Neural cell (in vitro differentiated cells): ENCODE results near the gene CRCP. TPM values are rescaled to one million over a fixed set of nuclear protein-coding genes. Genes with fewer than 3 reads are reported as not detected.

Experiments
- H2AFZ ChIP-seq: fragments of 200-600, 300-800 bp; sonication (generic), shearing (Covaris generic); 2 replicates; pipeline ENCODE4 v1.6.0; 2014; ENCODE audit warnings: low read depth, mild to moderate bottlenecking, antibody characterized with exemption, low read length, moderate library complexity
- H3F3A ChIP-seq: fragments of 200-600 bp; shearing (Covaris generic); 2 replicates; pipeline ENCODE4 v1.6.1; 2016; ENCODE audit warnings: mild to moderate bottlenecking, moderate library complexity, mixed read lengths, antibody characterized with exemption, low read length; ENCODE audit not compliant: insufficient read depth, poor library complexity, severe bottlenecking
- H3K27ac ChIP-seq: fragments of 200-600, 300-800 bp; sonication (generic), shearing (Covaris generic); 2 replicates; pipeline ENCODE4 v1.5.1; 2014; ENCODE audit warnings: mild to moderate bottlenecking, low read length, moderate library complexity
- H3K27me3 ChIP-seq: fragments of 300-800, 200-600 bp; sonication (generic), shearing (Covaris generic); 2 replicates; pipeline ENCODE4 v1.6.0; 2014; ENCODE audit warnings: mild to moderate bottlenecking, low read depth, low read length, moderate library complexity; ENCODE audit not compliant: insufficient read depth
- H3K36me3 ChIP-seq: fragments of 300-800, 200-600 bp; sonication (generic), shearing (Covaris generic); 2 replicates; pipeline ENCODE4 v1.5.1; 2014; ENCODE audit warnings: mild to moderate bottlenecking, antibody characterized with exemption, low read length, moderate library complexity; ENCODE audit not compliant: insufficient read depth
- H3K4me2 ChIP-seq: fragments of 300-800, 200-600 bp; sonication (generic), shearing (Covaris generic); 2 replicates; pipeline ENCODE4 v1.6.0; 2014; ENCODE audit warnings: mild to moderate bottlenecking, low read length
- H3K4me3 ChIP-seq: fragments of 300-800, 200-600 bp; sonication (generic), shearing (Covaris generic); 2 replicates; pipeline ENCODE4 v1.5.1; 2014; ENCODE audit warnings: mild to moderate bottlenecking, low read length, moderate library complexity
- H3K79me2 ChIP-seq: fragments of 200-600 bp; shearing (Covaris generic); replicated peaks from 2 replicates; pipeline ENCODE4 v1.6.0; 2014; ENCODE audit warnings: mild to moderate bottlenecking, low read length, moderate library complexity; ENCODE audit not compliant: insufficient read depth
- H3K9ac ChIP-seq: fragments of 300-800, 200-600 bp; sonication (generic), shearing (Covaris generic); 2 replicates; pipeline ENCODE4 v1.6.1; 2016; ENCODE audit warnings: mild to moderate bottlenecking, low read length, mixed read lengths
- H3K9me2 ChIP-seq: fragments of 200-600 bp; shearing (Covaris generic); 2 replicates; pipeline ENCODE4 v1.6.1; 2016; ENCODE audit warnings: mild to moderate bottlenecking, low read length, mixed read lengths; ENCODE audit not compliant: insufficient read depth
- H3K9me3 ChIP-seq: fragments of 200-600, 300-800 bp; sonication (generic), shearing (Covaris generic); 2 replicates; pipeline ENCODE4 v1.6.1; 2016; ENCODE audit warnings: mild to moderate bottlenecking, mixed run types, low read length, moderate library complexity, mixed read lengths
- H4K20me1 ChIP-seq: fragments of 200-600 bp; shearing (Covaris generic); 2 replicates; pipeline ENCODE4 v1.6.1; 2016; ENCODE audit warnings: mild to moderate bottlenecking, mixed run types; ENCODE audit not compliant: insufficient read depth
- EP300 ChIP-seq: fragments of 450-650 bp; conservative IDR thresholded peaks from 2 replicates; pipeline ENCODE4 v1.6.1; 2014; ENCODE audit warnings: antibody characterized with exemption, mild to moderate bottlenecking, moderate library complexity; ENCODE audit not compliant: poor library complexity, severe bottlenecking
- EZH2 ChIP-seq: fragments of 200-600, 300-800 bp; shearing (Covaris generic), sonication (generic); IDR thresholded peaks from 2 replicates; pipeline ENCODE4 v1.6.1; 2014; ENCODE audit warnings: antibody characterized with exemption, low read length, borderline replicate concordance, mild to moderate bottlenecking; ENCODE audit not compliant: insufficient read depth, poor library complexity, severe bottlenecking
- MXI1 ChIP-seq: fragments of 450-650 bp; conservative IDR thresholded peaks from 2 replicates; pipeline ENCODE4 v1.6.1; 2014; ENCODE audit warnings: antibody characterized with exemption, mild to moderate bottlenecking; ENCODE audit not compliant: poor library complexity, severe bottlenecking
- POLR2AphosphoS5 ChIP-seq: IDR thresholded peaks from 2 replicates; pipeline ENCODE4 v1.6.1; 2012
- RAD21 ChIP-seq: fragments of 450-650 bp; conservative IDR thresholded peaks from 2 replicates; pipeline ENCODE4 v1.6.1; 2014; ENCODE audit warnings: antibody characterized with exemption, mild to moderate bottlenecking, moderate library complexity
- SMC3 ChIP-seq: fragments of 450-650 bp; conservative IDR thresholded peaks from 2 replicates; pipeline ENCODE4 v1.6.1; 2014; ENCODE audit warnings: antibody characterized with exemption, mild to moderate bottlenecking, moderate library complexity; ENCODE audit not compliant: poor library complexity
- polyA plus RNA-seq: library from polyadenylated mRNA; depleted of rRNA; stranded (reverse); fragments of >200 nt; gene quantifications from 2 replicates; pipeline ENCODE4 v1.2.3, GENCODE V29; 2014
- TF ChIP-seq, protein P1 (sequence below): fragments of 450-650 bp; IDR thresholded peaks from 2 replicates; pipeline ENCODE4 v1.5.1; 2014; ENCODE audit warnings: antibody characterized with exemption, mild to moderate bottlenecking, moderate library complexity; ENCODE audit not compliant: poor library complexity, severe bottlenecking
- TF ChIP-seq, protein P2 (sequence below): IDR thresholded peaks from 2 replicates; pipeline ENCODE4 v1.6.1; 2012; ENCODE audit warnings: borderline replicate concordance

Gene CRCP
- polyA plus RNA-seq, 1 donor from 2014 or later, result 53.6 TPM

DNA sequence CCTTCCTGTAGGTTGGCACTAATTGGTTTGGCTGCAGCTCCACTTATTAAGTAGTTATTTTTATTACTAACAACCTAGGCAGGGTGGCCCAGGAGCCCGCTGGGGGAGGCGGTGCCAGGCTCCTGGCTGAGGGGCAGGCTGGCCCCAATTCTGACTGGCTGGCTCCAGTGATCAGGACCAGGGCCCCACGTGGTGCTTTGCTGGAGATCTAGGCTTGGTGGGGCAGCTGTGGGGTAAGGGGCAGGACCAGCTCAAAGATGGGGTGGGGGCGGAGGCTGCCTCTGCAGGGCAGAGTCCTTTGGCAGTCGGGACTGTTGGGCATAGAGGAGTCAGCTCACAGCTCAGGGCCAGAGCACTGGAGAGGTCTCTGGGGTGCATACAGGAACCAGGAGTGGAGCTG is 36.6 kb upstream of the CRCP start:
- TF ChIP-seq MXI1 (no peak), RAD21 (no peak), POLR2AphosphoS5 (no peak)
- TF ChIP-seq, protein P1, sequence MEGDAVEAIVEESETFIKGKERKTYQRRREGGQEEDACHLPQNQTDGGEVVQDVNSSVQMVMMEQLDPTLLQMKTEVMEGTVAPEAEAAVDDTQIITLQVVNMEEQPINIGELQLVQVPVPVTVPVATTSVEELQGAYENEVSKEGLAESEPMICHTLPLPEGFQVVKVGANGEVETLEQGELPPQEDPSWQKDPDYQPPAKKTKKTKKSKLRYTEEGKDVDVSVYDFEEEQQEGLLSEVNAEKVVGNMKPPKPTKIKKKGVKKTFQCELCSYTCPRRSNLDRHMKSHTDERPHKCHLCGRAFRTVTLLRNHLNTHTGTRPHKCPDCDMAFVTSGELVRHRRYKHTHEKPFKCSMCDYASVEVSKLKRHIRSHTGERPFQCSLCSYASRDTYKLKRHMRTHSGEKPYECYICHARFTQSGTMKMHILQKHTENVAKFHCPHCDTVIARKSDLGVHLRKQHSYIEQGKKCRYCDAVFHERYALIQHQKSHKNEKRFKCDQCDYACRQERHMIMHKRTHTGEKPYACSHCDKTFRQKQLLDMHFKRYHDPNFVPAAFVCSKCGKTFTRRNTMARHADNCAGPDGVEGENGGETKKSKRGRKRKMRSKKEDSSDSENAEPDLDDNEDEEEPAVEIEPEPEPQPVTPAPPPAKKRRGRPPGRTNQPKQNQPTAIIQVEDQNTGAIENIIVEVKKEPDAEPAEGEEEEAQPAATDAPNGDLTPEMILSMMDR, result no peak

DNA sequence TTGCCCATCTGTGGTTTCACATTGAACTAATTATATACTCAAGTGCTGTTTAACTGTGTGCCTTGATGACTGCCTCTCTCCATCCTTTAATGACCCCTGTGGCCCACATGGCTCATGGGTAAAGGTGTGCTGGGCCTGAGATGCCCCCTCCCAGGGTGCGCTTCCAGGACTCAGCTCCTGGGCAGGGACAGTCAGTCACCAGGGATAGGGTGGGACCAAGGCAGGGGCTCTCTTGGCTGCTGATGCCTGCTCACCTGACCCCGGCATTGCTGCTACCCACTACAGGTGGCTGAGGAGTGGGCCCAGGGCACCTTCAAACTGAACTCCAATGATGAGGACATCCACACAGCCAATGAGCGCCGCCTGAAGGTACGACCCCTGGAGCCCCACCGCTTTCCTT is 32.6 kb upstream of the CRCP start:
- H3K27me3 ChIP-seq, result no peaks in the 10 kb centered on the region
- no peak overlapping the region for H3K4me2 ChIP-seq
- no peaks in the 10 kb centered on the region for H3K79me2 ChIP-seq
- no peak overlapping the region for H3K9ac ChIP-seq
- H3K4me3 ChIP-seq, result no peak overlapping the region
- H3F3A ChIP-seq, result no peaks in the 10 kb centered on the region
- H3K9me3 ChIP-seq, result no peaks in the 10 kb centered on the region
- no peaks in the 10 kb centered on the region for H4K20me1 ChIP-seq
- TF ChIP-seq SMC3, result no peak
- TF ChIP-seq EP300, result no peak
- TF ChIP-seq, protein P1, result no peak
- TF ChIP-seq EZH2, result no peak
- no peak for TF ChIP-seq RAD21
- no peak for TF ChIP-seq MXI1
- TF ChIP-seq, protein P2, sequence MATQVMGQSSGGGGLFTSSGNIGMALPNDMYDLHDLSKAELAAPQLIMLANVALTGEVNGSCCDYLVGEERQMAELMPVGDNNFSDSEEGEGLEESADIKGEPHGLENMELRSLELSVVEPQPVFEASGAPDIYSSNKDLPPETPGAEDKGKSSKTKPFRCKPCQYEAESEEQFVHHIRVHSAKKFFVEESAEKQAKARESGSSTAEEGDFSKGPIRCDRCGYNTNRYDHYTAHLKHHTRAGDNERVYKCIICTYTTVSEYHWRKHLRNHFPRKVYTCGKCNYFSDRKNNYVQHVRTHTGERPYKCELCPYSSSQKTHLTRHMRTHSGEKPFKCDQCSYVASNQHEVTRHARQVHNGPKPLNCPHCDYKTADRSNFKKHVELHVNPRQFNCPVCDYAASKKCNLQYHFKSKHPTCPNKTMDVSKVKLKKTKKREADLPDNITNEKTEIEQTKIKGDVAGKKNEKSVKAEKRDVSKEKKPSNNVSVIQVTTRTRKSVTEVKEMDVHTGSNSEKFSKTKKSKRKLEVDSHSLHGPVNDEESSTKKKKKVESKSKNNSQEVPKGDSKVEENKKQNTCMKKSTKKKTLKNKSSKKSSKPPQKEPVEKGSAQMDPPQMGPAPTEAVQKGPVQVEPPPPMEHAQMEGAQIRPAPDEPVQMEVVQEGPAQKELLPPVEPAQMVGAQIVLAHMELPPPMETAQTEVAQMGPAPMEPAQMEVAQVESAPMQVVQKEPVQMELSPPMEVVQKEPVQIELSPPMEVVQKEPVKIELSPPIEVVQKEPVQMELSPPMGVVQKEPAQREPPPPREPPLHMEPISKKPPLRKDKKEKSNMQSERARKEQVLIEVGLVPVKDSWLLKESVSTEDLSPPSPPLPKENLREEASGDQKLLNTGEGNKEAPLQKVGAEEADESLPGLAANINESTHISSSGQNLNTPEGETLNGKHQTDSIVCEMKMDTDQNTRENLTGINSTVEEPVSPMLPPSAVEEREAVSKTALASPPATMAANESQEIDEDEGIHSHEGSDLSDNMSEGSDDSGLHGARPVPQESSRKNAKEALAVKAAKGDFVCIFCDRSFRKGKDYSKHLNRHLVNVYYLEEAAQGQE, result no peak
- H2AFZ ChIP-seq, result no peak overlapping the region
- H3K9me2 ChIP-seq, result no peaks in the 10 kb centered on the region
- no peak overlapping the region for H3K27ac ChIP-seq
- H3K36me3 ChIP-seq, result no peaks in the 10 kb centered on the region

More for the DNA sequence above, 36.6 kb upstream of the CRCP start:
- no peak overlapping the region for H3K4me3 ChIP-seq
- no peak overlapping the region for H3K4me2 ChIP-seq
- H3K36me3 ChIP-seq, result no peaks in the 10 kb centered on the region
- H2AFZ ChIP-seq, result no peak overlapping the region
- no peaks in the 10 kb centered on the region for H3K9me2 ChIP-seq
- no peak overlapping the region for H3K27ac ChIP-seq
- no peak overlapping the region for H3K9ac ChIP-seq
- no peaks in the 10 kb centered on the region for H3F3A ChIP-seq
- no peaks in the 10 kb centered on the region for H3K79me2 ChIP-seq
- H3K27me3 ChIP-seq, result no peaks in the 10 kb centered on the region
- H4K20me1 ChIP-seq, result no peaks in the 10 kb centered on the region
- no peaks in the 10 kb centered on the region for H3K9me3 ChIP-seq
